Left renal cortex interstitium (tissue), 4 donors: ENCODE data around the gene CHL1. TPM values are rescaled to one million over a fixed set of nuclear protein-coding genes. Genes with fewer than 3 reads are reported as not detected.
A peak's percentile ranks its signal among the peaks of the same experiment; 100 is the strongest.

Source experiments
- DNase-seq, 4 donors: peaks; one replicate each; pipeline ENCODE4 v3.0.0-alpha.2; 2013; ENCODE audit warnings: low read depth in 4 of 4, low spot score in 2 of 4, missing footprints in 1 of 4
- polyA plus RNA-seq, 4 donors: library from polyadenylated mRNA; unstranded; fragments of 120-200 nt; gene quantifications; one replicate each; pipeline ENCODE4 v1.2.1, GENCODE V29; 2013; ENCODE audit not compliant: insufficient read length in 4 of 4

The CHL1 gene
- polyA plus RNA-seq, 4 donors = 10.8 to 23.7 (median 12.7) TPM

DNA sequence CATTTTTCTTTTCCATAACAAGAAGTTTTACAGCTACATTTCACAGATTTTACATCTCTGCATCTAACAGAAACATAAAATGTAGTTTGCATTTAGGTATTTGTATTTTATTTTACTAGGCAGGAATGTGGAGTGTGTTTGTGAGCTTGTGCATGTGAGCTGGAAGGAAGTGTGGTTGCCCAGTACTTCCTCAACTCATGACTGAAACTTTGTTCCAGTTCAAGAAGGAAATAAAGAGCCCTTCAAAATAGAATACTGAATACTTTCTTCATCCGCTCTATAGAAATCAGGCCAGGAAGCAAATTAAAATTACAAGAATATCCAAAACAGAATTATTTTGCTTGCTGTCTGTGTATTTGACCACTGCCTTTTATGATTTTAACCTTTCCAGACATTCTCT, 81.3 kb downstream of the CHL1 start:
- DNase-seq = no peak

DNA sequence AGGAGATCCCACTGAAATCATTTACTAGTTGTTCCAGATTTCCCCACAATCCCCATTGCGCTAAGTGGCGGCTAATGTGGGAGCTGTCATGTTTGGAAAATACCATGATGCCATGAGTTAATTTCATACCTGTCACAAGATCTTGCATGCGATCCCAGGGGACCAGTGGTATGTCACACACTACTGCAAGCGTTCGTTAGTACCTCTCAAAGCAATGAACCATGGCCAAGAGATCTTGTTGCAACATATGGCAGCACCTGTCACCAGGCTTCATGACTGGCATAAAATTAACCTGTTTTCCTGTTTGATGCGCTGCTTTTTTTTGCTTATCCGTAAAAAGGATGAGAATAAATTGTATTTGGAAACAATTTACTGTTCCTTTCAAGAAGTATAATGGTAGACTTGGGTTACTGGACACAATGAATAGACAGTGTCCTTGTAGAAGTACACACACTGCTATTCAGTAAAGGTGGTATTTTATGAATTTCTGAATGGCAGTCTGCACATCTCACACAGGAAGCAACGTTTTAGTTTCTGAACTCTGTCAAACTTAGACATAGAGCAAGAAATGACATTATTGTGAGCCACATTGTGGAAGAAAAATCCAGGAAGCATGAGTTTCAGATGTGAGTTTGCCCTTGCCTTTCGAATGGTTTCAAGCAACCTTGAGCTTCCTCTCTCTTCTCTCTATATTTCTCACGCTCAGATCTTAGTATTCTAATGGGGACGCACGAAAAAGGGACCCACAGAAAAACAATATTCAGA, 81.9 kb downstream of the CHL1 start:
- DNase-seq = peak in 1 of 4 donors; percentile 4

DNA sequence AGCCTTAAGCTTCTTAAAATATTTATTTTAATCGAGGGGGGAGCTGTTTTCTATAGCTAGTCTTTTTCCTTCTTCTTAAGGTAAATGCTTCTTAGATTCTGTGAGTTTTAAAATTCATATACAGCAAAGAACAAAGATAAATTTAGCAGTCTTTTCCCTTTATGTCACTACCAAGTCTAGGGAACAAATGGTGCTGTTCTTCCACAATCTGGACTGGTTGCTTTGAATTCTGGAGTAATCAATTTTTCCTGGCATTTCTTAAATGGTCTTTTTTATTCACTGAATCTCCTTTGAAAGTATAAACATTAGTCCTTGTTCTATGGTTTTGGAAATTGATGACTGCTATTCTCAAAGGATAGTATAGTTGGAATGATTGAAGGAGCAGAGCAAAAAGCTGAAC, 82.8 kb downstream of the CHL1 start:
- no peak for DNase-seq

DNA sequence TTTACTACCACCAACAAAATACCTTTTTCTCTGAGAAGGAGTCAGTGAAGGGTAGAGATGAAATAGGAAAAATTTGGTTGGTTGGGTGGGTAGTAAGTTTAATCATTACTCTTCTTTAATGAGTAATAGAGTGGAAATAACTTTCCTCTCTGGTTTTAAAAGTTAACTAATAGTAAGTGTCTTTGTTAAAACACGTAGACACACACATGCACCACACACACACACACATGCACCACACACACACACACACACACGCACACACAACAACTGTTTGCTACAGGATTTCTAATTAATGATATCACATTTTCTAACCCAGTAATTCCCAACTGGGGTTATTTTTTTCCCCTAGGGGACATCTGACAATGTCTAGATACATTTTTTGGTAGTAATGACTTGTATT, 84.1 kb downstream of the CHL1 start:
- DNase-seq = peak in 2 of 4 donors; percentile 2 to 8

DNA sequence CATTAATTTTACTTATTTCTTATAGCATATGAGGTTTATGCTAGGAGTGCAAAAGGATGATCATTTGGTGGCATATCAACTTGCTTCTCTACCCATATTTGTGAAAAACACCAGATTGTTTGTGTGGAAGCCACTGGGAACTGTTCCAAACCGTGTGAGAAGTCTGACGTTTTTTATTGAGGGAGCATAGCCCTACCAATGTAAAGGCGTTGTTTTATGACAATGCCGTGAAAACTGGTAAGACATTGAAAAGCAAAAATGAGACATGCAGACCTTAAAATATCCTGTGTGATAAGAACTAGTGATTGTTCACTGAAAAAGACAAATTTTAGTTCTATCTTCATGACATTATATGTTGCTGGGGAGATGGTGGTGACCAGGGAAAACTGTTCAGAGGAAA, 87.8 kb downstream of the CHL1 start:
- DNase-seq = no peak

DNA sequence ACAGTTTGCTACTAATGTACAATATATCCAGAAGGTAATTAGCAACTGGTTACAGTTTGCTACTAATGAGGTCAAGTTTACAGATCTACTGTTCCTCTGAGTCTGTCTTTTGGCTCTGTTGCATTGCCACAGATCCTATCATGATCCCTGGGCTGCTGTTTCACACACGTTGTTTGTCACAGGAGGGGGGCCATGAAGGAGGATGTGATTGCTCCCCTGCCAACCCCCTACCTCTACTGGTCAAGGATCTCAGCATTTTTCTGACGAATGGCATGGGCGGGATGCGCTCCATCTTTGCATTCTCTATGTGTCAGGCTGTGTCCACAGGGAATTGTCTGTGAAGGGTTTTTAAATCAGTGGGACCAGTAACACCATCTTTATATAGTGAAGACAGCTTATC, 91.9 kb downstream of the CHL1 start:
- no peak for DNase-seq

DNA sequence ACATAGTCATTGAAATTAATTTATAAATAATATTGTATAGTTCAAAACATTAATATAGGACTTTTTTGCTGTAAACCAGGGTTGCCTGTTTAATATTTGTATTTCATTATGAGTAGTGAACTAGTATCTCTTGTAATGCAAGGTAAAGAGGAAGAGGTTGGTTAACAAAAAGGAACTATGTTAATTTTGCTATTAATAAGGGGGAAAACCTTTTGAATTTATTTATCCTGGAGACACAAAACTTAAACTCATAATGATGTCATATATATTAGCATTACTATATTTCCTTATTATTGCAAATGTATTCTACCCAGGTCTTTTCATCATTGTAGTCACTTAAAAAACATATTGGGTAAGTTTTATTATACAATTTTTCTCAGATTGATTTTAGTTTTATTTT, 94.5 kb downstream of the CHL1 start:
- DNase-seq = no peak

DNA sequence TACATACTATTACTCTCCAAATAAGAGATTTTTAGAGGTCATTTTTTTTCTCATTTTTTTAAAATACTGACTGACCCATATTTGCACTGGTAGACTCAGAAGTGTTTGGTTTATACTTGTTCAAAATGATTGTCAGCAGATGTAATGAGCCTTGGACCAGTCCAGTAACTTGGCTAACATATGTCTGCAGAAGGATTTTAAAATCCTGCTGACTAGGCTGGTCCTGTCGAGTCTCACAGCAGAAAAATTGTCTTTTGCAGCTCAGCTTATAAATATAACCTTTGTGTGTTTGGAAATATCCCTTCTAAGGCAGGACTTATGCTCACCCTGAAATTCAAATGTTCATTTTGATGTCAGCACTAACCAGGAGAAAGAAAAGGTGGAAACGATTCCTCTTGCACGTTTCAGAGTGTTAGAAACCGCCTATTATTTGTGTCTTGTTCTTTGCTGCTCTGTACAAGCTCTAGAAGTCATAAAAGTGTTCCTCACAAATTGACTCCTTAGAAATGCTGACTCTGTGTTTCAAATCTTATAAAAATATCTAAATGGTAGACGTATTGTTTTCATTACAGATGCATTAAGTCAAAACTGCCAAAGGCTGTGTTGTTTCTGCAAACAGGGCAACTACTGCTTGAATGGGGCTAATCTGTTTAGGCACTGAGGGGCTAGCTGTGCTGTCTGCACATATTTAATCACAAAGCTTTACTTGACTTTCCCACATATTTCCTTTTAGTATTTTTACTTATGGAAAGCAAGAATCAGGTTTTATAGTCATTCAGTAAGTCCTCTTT, 95.3 kb downstream of the CHL1 start:
- no peak for DNase-seq

DNA sequence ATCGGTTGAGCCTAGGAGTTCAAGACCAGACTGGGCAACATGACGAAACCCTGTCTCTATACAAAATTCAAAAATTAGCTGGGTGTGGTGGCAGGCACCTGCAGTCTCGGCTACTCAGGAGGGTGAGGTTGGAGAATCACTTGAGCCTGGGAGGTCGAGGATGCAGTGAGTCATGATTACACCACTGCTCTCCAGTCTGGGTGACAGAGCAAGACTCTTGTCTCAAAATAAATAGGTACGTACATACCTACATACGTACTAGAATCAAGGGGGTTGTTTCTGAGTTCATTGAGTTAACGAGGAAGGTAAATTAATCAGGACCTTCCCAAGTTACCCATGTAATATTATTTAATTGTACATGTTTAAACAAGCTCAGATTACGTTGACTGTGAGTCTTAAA, 97.5 kb downstream of the CHL1 start:
- no peak for DNase-seq

DNA sequence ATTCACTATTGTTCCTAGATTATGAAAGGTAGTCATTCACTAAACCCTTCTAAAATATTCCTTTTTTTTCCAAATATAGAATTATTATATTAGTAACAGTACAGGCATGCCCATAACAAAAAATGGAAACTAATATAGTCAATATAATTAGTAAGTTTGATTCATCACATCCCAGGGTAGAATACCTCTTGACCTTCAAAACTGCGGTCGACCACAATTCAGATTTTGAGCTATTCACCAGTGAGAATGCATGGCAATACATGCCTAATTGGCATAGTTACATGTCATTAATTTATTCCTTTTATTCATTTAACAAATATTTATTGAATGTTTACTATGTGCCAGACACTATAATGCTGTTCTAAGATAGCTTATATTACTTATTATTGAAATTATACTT, 98.0 kb downstream of the CHL1 start:
- no peak for DNase-seq

DNA sequence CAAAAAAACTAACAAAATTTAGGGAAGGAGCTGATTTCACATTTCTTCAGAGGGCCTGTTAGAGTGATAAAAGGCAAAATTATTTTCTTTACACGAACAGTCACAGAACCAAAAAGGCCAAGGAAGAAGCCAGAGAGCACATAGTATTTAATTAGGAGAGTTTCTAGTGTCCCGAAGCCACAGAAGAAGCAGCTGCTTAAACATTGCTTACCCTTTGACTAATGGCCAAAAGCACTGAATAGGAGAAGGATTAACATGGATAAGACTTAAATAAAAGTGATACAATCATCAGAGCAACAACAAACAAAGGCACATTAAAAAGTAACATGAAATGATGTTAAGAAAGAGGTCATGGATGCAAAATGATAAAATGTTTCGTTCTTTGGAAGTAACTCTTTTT, 98.6 kb downstream of the CHL1 start:
- no peak for DNase-seq

DNA sequence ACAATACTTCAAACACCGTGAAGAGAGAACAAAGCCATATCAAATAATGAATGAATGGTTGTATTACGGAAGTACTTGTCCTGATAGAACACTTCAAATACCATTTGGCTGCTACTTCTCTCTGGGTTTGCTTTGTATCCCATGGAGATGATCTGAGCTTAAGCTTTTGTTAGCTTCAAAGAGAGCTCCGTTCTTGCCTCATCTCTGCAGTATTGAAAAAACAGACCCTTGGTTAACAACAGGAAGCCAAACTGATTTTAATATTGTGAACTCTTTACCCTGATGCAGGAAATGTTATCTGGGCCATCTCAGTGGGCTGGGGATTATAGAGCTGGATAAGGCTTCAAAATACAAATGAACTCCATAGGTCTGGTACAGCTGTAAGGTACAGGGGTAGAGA, 101.0 kb downstream of the CHL1 start:
- no peak for DNase-seq

DNA sequence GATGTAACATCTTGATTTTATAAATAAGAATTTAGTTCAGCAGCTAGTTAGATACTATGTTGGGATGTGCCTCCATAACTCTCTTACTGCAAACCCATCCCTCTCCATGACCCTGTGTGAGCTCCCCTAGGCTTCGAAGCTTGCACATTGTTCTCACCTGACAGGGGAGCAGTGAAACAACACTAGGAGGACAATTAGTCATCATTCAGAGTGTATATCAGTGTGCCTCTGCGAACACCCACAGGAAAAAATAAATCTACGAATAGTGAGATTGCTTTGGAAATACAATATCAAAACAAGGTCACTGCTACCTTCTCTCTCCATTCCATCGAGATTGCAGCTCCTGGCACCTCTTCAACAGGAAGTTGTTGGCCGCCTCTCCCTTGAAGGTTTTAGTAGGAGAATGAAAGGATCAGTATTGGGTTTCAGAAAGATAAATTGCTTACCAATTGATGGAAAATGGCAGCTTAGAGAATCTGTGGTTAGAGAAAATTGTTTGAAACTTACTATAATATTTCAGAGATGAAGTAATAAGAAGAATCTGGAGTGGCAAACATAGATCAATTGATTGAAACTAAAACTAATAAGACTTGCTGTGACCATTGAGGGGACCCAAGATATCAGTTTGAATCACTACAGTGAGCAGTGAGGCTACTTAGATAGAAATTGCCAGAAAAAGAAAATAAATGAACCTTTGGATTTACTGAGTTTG, 103.2 kb downstream of the CHL1 start:
- DNase-seq = no peak

DNA sequence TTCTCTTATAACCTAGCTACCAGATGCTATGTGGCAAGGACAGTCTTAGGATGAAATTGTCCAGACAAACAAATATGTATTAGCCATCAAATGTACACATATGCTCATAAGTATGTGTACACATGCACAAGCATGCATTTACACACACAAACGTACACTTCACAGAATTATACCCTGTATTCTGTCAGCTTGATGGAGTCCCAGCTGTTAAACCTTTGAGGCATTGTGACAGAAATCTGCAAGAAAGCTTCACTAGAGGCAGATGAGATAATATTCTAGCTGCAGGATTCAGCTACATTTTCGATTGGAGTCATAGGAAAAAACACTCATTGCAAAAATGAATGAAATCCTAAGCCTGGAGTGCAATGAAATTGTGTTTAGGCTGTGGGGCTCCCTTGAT, 110.6 kb downstream of the CHL1 start:
- DNase-seq = no peak

DNA sequence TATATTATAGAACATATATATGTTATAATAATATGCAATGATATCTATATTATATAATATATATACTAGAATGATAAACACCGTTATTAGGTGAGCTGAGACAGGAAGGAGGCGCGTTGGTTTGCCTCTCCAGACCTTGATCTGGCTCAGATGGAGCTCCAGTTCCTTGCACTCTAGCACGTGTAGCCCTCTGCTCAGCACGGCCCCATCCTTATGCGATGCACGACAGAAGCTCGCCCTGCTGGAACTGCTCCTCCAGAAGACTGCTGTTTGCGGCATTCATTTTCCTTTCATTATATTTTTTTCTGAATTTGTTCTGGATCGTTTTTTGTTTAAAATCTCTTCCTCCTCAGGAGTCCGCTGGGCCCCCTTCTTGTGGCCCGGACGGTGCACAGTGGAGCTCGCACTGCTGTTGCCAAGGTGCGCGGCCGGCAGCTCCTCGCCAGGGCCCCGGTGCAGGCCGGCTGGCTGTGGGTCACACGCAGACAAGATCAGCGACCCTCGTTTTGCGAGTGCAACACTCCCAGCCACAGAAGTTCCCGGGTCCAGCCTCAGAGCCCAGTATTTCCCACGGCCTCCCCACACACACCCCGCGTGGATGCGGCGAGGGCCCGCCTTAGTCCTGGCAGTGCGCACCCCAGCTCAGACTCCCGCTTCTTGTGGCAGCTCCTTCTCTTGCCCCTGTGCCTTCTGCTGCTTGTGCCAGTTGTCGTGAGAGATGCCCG, 112.2 kb downstream of the CHL1 start:
- DNase-seq = peak in 2 of 4 donors; percentile 6 to 8

DNA sequence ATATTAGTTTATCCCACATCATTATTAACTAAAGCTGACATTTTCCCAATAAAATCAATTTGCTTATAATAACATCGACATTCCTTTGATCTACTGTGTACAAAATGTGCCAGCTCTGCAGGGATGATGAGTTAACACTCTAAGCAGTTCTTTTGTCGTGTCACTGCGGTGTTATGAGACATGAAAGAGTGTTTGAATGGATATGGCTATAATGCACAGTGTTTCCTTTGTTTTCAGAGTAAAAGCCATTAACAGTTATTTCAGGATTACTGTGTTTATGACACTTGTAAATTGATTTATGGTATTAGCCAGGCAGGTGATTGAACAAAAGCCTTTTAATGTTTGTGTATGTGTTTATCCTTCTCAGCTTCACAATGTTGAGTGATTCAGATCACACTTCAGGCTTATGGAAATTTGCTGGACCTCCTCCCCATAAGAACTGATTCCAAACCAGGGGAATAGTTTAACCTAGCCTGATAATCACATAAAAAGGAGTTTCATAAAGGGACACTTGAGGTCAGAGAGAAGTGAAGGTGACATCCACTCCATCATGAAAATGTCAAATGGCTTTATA, 115.7 kb downstream of the CHL1 start:
- no peak for DNase-seq

DNA sequence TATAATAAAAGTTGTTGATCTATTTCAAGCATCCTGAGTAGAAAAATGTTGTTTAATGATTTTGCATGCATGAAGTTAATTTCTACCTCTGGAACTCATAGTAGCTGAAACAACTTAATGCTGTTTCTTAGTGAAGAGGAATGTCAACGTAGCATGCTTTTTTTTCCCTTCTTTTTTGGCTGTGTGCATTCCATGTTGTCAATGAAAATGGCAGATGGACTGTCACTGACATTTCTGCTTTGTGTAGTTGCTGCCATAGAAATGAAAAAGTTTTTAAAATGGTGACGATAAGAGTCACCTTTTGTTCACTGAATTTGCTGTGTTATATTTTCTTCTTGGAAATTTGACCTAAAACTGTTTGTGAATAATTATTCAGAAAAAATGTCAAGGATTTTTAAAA, 116.3 kb downstream of the CHL1 start:
- no peak for DNase-seq

DNA sequence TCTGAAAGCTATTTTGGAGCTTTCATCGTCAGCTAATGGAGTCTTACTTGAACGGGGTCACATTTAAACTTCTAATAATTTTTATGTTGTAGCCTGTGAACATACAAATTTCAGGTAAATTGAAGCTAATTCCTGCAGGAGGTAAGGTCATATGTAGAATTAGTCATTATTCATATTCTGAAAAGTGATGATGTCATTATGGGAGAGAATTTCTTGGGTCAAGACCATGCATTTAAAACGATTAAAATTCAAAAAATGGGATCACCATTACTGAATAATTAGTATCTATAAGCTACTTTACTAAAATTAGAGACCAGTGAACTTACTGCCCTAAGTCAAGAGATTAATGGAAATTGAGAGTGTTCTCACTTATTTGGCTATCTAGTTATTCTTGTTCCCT, 120.4 kb downstream of the CHL1 start:
- DNase-seq = no peak

DNA sequence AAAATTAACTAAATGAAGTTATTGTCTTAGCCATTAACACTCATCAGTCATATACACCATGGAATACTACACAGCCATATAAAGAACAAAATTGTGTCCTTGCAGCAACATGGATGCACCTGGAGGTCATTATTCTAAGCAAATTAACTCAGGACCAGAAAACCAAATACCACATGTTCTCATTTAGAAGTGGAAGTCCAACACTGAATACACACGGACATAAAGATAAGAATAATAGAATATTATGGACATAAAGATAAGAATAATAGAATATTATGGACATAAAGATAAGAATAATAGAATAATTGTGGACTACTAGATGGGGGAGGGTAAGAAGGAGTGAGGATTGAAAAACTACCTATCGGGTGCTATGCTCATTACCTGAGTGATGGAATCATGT, 122.3 kb downstream of the CHL1 start:
- DNase-seq = no peak

DNA sequence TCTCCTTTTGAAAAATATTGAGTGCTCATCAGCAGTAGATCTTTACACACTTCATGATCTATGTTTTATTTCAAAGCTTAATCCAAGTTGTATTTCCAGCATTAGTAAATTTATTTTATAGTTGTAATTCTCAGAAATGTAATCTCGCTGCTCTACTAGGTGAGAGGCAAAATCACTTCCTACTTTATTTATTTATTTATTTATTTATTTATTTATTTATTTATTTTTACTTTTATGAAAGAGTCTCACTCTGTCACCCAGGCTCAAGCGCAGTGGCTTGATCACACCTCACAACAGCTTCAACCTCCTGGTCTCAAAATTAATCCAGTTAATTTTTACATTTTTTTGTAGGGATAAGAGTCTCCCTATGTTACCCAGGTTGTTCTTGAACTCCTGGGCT, 127.9 kb downstream of the CHL1 start:
- DNase-seq = no peak

DNA sequence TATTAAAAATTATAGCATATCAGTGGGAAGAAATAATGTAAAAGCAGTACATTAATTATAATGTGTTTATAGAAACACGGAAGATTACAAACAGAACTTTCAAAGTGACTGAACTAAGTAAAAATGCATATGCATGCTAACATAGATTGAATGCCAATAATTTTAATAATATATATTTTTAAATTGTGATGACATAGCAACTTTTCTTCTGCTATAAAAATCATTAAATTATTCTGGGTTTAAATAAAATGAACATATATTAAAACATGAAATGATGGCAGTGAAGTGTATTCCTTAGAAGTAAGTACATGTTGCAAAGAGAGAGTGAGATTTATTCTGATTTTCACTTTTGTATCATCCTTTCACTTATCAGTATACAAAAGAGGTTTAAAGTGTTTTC, 128.9 kb downstream of the CHL1 start:
- no peak for DNase-seq
